Fibroblast of lung (primary cell): ENCODE results near the gene MGAT3. TPM values are rescaled to one million over a fixed set of nuclear protein-coding genes. Genes with fewer than 3 reads are reported as not detected.

Source experiments
- DNase-seq, 2 donors: peaks; one replicate each; pipeline versions ENCODE4 v3.0.0 to v3.0.0-alpha.2; 2010; ENCODE audit warnings: low read depth in 2 of 2
- H2AFZ ChIP-seq: 2 replicates; pipeline ENCODE4 v1.5.1; 2012; ENCODE audit warnings: low read length, control low read depth, inconsistent platforms
- H3K27ac ChIP-seq: 2 replicates; pipeline ENCODE4 v1.5.1; 2011; ENCODE audit warnings: low read length, control low read depth; ENCODE audit not compliant: insufficient read depth
- H3K27me3 ChIP-seq: 2 replicates; pipeline ENCODE4 v1.5.1; 2011; ENCODE audit warnings: mild to moderate bottlenecking, low read length; ENCODE audit not compliant: control insufficient read depth, insufficient read depth
- H3K36me3 ChIP-seq: 2 replicates; pipeline ENCODE4 v1.5.1; 2011; ENCODE audit warnings: low read length; ENCODE audit not compliant: control insufficient read depth, insufficient read depth
- H3K4me1 ChIP-seq: 2 replicates; pipeline ENCODE4 v1.5.1; 2011; ENCODE audit warnings: low read length; ENCODE audit not compliant: control insufficient read depth, insufficient read depth; ENCODE audit errors: extremely low read depth
- H3K4me2 ChIP-seq: 2 replicates; pipeline ENCODE4 v1.5.1; 2011; ENCODE audit warnings: low read length, control low read depth; ENCODE audit not compliant: insufficient read depth; ENCODE audit errors: extremely low read depth
- H3K4me3 ChIP-seq, 4 experiments: fragments of 200-600 bp in 1 of 4; sonication (generic) in 1 of 4; replicated peaks in 1 of 4; 2 replicates each; pipeline ENCODE4 v1.5.1; 2011 to 2016; ENCODE audit warnings: low read length in 4 of 4, low read depth in 3 of 4, mild to moderate bottlenecking in 3 of 4, control low read depth in 2 of 4, inconsistent platforms in 1 of 4, mixed read lengths in 1 of 4; ENCODE audit not compliant: insufficient read depth in 1 of 4; ENCODE audit errors: control extremely low read depth in 1 of 4
- H3K79me2 ChIP-seq: 2 replicates; pipeline ENCODE4 v1.5.1; 2012; ENCODE audit warnings: mild to moderate bottlenecking, low read length, inconsistent platforms; ENCODE audit not compliant: control insufficient read depth, insufficient read depth
- H3K9ac ChIP-seq: 2 replicates; pipeline ENCODE4 v1.5.1; 2011; ENCODE audit warnings: mild to moderate bottlenecking, low read length, control low read depth; ENCODE audit not compliant: insufficient read depth
- H3K9me3 ChIP-seq: 2 replicates; pipeline ENCODE4 v1.5.1; 2012; ENCODE audit warnings: low read depth, low read length; ENCODE audit not compliant: control insufficient read depth, insufficient read depth
- H4K20me1 ChIP-seq: 2 replicates; pipeline ENCODE4 v1.5.1; 2011; ENCODE audit warnings: low read length; ENCODE audit not compliant: control insufficient read depth, insufficient read depth; ENCODE audit errors: extremely low read depth
- EZH2 ChIP-seq: IDR thresholded peaks from 2 replicates; pipeline ENCODE4 v1.5.1; 2012; ENCODE audit warnings: low read length, control low read depth, mild to moderate bottlenecking; ENCODE audit errors: missing control alignments
- polyA plus RNA-seq, 2 donors: library from polyadenylated mRNA; depleted of rRNA in 1 of 2; stranded (reverse) in 1 of 2; unstranded in 1 of 2; fragments of >200 nt; gene quantifications; 2 replicates each; pipeline ENCODE4 v1.2.1, GENCODE V29; 2011 to 2012; ENCODE audit warnings: missing spikeins in 1 of 2
- total RNA-seq: library from RNA; depleted of rRNA; stranded (reverse); fragments of >200 nt; gene quantifications from 2 replicates; pipeline ENCODE4 v1.2.1, GENCODE V29; 2014
- TF ChIP-seq, protein P1 (sequence below), 2 donors: IDR thresholded peaks in 1 of 2; conservative IDR thresholded peaks in 1 of 2; 1 replicate in 1 of 2; 2 replicates in 1 of 2; pipeline ENCODE4 v1.5.1; 2011 to 2012; ENCODE audit warnings: low read length in 2 of 2, control low read depth in 1 of 2, inconsistent platforms in 1 of 2, low read depth in 1 of 2, mild to moderate bottlenecking in 1 of 2

MGAT3 gene
- total and polyA plus RNA-seq, 2 donors (not counting 1 experiment from before 2014, with no cell fraction given): 0.09 TPM; not detected in 1

DNA sequence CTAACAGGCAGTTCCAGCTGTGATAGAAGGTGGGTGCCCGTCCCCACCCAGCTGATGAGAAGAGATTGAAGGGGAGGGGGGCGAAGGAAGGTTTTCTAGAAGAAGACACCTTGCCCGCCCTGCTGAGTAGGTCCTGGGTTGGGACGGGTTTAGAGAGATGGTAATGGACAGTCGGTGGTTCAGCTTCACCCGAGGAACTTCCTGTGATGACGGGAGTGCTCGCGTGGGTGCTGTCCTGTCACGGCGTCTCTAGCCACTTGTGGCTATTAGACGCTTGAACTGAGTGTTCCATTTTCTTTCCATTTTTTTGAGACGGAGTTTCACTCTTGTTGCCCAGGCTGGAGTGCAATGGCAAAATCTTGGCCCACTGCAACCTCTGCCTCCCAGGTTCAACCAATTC lies 27.6 kb upstream of the MGAT3 start:
- H3K36me3 ChIP-seq: peaks cover 10% of the 10 kb centered on the region
- H3K4me1 ChIP-seq: peaks cover 10% of the 10 kb centered on the region
- H3K9me3 ChIP-seq: no peaks in the 10 kb centered on the region
- no peaks in the 10 kb centered on the region for H3K79me2 ChIP-seq
- DNase-seq: no peak
- H3K27me3 ChIP-seq: no peaks in the 10 kb centered on the region
- H3K9ac ChIP-seq: no peak overlapping the region
- H3K4me2 ChIP-seq: no peak overlapping the region
- H3K27ac ChIP-seq: no peak overlapping the region
- no peak overlapping the region for H3K4me3 ChIP-seq
- H2AFZ ChIP-seq: no peak overlapping the region
- H4K20me1 ChIP-seq: no peaks in the 10 kb centered on the region
- TF ChIP-seq EZH2: no peak
- TF ChIP-seq, protein P1, sequence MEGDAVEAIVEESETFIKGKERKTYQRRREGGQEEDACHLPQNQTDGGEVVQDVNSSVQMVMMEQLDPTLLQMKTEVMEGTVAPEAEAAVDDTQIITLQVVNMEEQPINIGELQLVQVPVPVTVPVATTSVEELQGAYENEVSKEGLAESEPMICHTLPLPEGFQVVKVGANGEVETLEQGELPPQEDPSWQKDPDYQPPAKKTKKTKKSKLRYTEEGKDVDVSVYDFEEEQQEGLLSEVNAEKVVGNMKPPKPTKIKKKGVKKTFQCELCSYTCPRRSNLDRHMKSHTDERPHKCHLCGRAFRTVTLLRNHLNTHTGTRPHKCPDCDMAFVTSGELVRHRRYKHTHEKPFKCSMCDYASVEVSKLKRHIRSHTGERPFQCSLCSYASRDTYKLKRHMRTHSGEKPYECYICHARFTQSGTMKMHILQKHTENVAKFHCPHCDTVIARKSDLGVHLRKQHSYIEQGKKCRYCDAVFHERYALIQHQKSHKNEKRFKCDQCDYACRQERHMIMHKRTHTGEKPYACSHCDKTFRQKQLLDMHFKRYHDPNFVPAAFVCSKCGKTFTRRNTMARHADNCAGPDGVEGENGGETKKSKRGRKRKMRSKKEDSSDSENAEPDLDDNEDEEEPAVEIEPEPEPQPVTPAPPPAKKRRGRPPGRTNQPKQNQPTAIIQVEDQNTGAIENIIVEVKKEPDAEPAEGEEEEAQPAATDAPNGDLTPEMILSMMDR (conservative IDR thresholded peaks at IDR 0.05 in 1 of 2, IDR thresholded peaks at IDR 0.05 in 1 of 2; ENCODE audit: low read depth in 1 of 2, low read length in 2 of 2): no peak

DNA sequence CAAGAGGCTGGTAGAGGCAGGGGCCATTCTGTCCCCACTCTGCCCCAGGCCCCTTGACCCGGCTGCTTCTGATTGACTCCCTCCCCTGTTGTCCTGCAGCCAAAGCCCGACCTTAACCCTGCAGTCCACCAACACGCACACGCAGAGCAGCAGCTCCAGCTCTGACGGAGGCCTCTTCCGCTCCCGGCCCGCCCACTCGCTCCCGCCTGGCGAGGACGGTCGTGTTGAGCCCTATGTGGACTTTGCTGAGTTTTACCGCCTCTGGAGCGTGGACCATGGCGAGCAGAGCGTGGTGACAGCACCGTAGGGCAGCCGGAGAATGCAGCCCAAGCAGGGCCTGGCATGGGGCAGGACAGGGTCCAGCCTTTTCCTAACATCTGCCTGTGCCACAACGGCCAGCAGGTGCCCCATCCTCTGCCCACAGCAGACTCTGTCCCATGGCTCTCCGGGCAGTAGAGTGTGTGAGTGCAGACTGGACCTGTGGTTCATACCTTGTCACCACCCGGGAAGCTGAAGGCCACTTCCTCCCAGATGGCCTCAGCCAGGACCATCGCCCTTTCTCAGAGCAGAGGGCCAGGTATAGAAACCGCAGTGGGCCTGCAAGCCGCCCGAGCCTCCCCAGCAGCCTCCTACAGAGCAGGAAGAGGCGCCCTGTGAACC lies 26.8 kb upstream of the MGAT3 start:
- Histone ChIP-seq H3K27ac (no peak overlapping the region), H3K9ac (no peak overlapping the region), H3K27me3 (no peaks in the 10 kb centered on the region), H3K4me1 (peaks cover 10% of the 10 kb centered on the region), H2AFZ (no peak overlapping the region), H3K36me3 (peaks cover 8% of the 10 kb centered on the region), H3K9me3 (no peaks in the 10 kb centered on the region), H4K20me1 (no peaks in the 10 kb centered on the region), H3K79me2 (no peaks in the 10 kb centered on the region), H3K4me3 (no peak overlapping the region), H3K4me2 (no peak overlapping the region)
- no peak for DNase-seq
- TF ChIP-seq, protein P1 (conservative IDR thresholded peaks at IDR 0.05 in 1 of 2, IDR thresholded peaks at IDR 0.05 in 1 of 2; ENCODE audit: low read depth in 1 of 2, low read length in 2 of 2): no peak
- TF ChIP-seq EZH2: no peak

DNA sequence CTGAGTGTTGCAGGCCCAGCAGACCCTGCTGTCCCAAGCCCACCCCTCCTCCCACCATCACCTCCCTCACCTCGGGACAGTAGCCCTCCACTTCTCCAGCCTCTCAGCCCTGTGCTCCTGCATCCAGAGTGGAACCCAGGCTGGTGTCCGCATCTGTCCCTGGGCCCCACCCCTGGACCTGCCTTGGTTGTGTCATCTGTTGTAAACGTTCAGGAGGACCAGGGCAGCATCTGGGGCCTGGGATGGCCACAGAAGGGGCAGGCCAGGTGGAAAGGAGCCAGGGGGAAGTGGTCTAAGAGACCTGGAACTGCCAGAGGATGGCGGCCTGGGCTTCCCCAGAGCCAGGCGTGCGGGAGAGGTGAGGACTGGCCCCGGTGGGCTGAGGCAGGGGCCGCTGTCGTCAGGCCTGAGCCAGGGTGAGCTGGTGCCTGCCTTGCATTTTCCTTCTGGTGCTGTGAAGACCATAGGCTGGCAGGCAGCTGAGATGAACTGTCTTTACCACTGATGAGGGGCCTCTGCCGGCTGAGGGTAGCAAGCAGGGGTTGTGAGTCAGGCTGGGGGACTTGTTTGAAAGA lies 26.1 kb upstream of the MGAT3 start:
- Histone ChIP-seq H4K20me1 (no peaks in the 10 kb centered on the region), H3K9ac (no peak overlapping the region), H3K27ac (no peak overlapping the region), H3K27me3 (no peaks in the 10 kb centered on the region), H3K4me1 (peaks cover 10% of the 10 kb centered on the region), H3K4me3 (no peak overlapping the region), H3K36me3 (peaks cover 8% of the 10 kb centered on the region), H2AFZ (no peak overlapping the region), H3K4me2 (no peak overlapping the region), H3K9me3 (no peaks in the 10 kb centered on the region), H3K79me2 (no peaks in the 10 kb centered on the region)
- no peak for TF ChIP-seq EZH2
- TF ChIP-seq, protein P1 (conservative IDR thresholded peaks at IDR 0.05 in 1 of 2, IDR thresholded peaks at IDR 0.05 in 1 of 2; ENCODE audit: low read depth in 1 of 2, low read length in 2 of 2): no peak
- DNase-seq: no peak
